SK-N-SH (cell line): ENCODE data around the gene HOMER2. TPM values are rescaled to one million over a fixed set of nuclear protein-coding genes. Genes with fewer than 3 reads are reported as not detected.

Source experiments
- CTCF ChIA-PET: fragments of 300-600, 350-600 bp; formaldehyde crosslinking; extraction: SDS; loops from one replicate; lab custom pipeline; 2021; lab: Yijun Ruan, JAX
- POLR2A ChIA-PET: fragments of 350-600 bp; sonication (Branson Sonifier 250); formaldehyde crosslinking; extraction: SDS; loops from one replicate; lab custom pipeline; 2020; ENCODE audit warnings: antibody characterized with exemption, inconsistent platforms; lab: Yijun Ruan, JAX
- DNase-seq: peaks from one replicate; pipeline ENCODE4 v3.0.0; 2012
- H2AFZ ChIP-seq: fragments of 200-600 bp; sonication (generic); 2 replicates; pipeline ENCODE4 v1.8.1; 2016; ENCODE audit warnings: antibody characterized with exemption, mild to moderate bottlenecking, low read depth
- H3F3A ChIP-seq: fragments of 200-600 bp; sonication (generic); replicated peaks from 2 replicates; pipeline ENCODE3; 2016; ENCODE audit warnings: antibody characterized with exemption, mild to moderate bottlenecking; ENCODE audit not compliant: insufficient read depth
- H3K27ac ChIP-seq, 2 experiments: fragments of 200-500 bp in 1 of 2; fragments of 200-600 bp in 1 of 2; sonication (Bioruptor generic) in 1 of 2; sonication (generic), shearing (Covaris generic) in 1 of 2; 2 replicates each; pipeline versions ENCODE4 v1.5.1 to v1.6.1; 2014 to 2016; ENCODE audit warnings: low read depth in 2 of 2, inconsistent platforms in 1 of 2, low read length in 1 of 2, mild to moderate bottlenecking in 1 of 2, mixed read lengths in 1 of 2
- H3K27me3 ChIP-seq: fragments of 200-600 bp; sonication (generic), shearing (Covaris generic); 2 replicates; pipeline ENCODE4 v1.6.1; 2016; ENCODE audit warnings: mixed run types; ENCODE audit not compliant: insufficient read depth
- H3K36me3 ChIP-seq, 2 experiments: fragments of 200-500 bp in 1 of 2; fragments of 200-600 bp in 1 of 2; sonication (Bioruptor generic) in 1 of 2; sonication (generic) in 1 of 2; replicated peaks in 1 of 2; 2 replicates each; pipeline versions ENCODE3 to v1.5.1; 2014 to 2016; ENCODE audit warnings: low read length in 1 of 2, mild to moderate bottlenecking in 1 of 2; ENCODE audit not compliant: insufficient read depth in 2 of 2, control insufficient read depth in 1 of 2
- H3K4me1 ChIP-seq, 2 experiments: fragments of 200-500 bp in 1 of 2; fragments of 200-600 bp in 1 of 2; sonication (Bioruptor generic) in 1 of 2; sonication (generic), shearing (Covaris generic) in 1 of 2; 2 replicates each; pipeline versions ENCODE4 v1.5.1 to v1.6.1; 2014 to 2016; ENCODE audit warnings: low read depth in 1 of 2, low read length in 1 of 2, mixed run types in 1 of 2; ENCODE audit not compliant: insufficient read depth in 2 of 2, control insufficient read depth in 1 of 2
- H3K4me2 ChIP-seq: fragments of 200-600 bp; sonication (generic), shearing (Covaris generic); 2 replicates; pipeline ENCODE4 v1.6.1; 2017; ENCODE audit warnings: mixed run types
- H3K4me3 ChIP-seq, 2 experiments: fragments of 200-500 bp in 1 of 2; fragments of 200-600 bp in 1 of 2; sonication (Bioruptor generic) in 1 of 2; sonication (generic), shearing (Covaris generic) in 1 of 2; 2 replicates each; pipeline versions ENCODE4 v1.5.1 to v1.8.1; 2014 to 2016; ENCODE audit warnings: low read depth in 2 of 2, inconsistent platforms in 1 of 2, low read length in 1 of 2, mild to moderate bottlenecking in 1 of 2, mixed read lengths in 1 of 2, moderate library complexity in 1 of 2
- H3K79me2 ChIP-seq: fragments of 200-600 bp; sonication (generic); 2 replicates; pipeline ENCODE4 v1.8.1; 2017; ENCODE audit warnings: mild to moderate bottlenecking; ENCODE audit not compliant: insufficient read depth
- H3K9ac ChIP-seq: fragments of 200-600 bp; sonication (generic); 2 replicates; pipeline ENCODE4 v1.6.1; 2017; ENCODE audit warnings: mixed run types
- H3K9me2 ChIP-seq: fragments of 200-600 bp; sonication (generic); 2 replicates; pipeline ENCODE4 v1.6.1; 2017; ENCODE audit warnings: mixed run types
- H3K9me3 ChIP-seq: fragments of 200-600 bp; sonication (generic); 2 replicates; pipeline ENCODE4 v1.6.1; 2017; ENCODE audit warnings: mixed run types, mild to moderate bottlenecking, moderate library complexity
- H4K20me1 ChIP-seq: fragments of 200-600 bp; sonication (generic); 2 replicates; pipeline ENCODE4 v1.6.1; 2017; ENCODE audit warnings: mild to moderate bottlenecking, mixed run types; ENCODE audit not compliant: insufficient read depth
- CTCF ChIP-seq: fragments of 200-600 bp; sonication (generic); IDR thresholded peaks from 2 replicates; pipeline ENCODE4 v1.6.1; 2017; ENCODE audit warnings: antibody characterized with exemption, mild to moderate bottlenecking, moderate library complexity
- ELF1 ChIP-seq: IDR thresholded peaks from 2 replicates; pipeline ENCODE4 v1.4.0; 2012
- EP300 ChIP-seq, 2 experiments: IDR thresholded peaks; 2 replicates each; pipeline versions ENCODE4 v1.4.0 to v1.6.1; 2012; ENCODE audit warnings: borderline replicate concordance in 1 of 2, low read depth in 1 of 2, low read length in 1 of 2
- EZH2phosphoT487 ChIP-seq: fragments of 200-600 bp; sonication (generic); IDR thresholded peaks from 2 replicates; pipeline ENCODE4 v1.6.1; 2017; ENCODE audit warnings: low read depth, mixed run types, mild to moderate bottlenecking, antibody characterized with exemption, moderate library complexity, borderline replicate concordance
- FOSL2 ChIP-seq: IDR thresholded peaks from 2 replicates; pipeline ENCODE4 v1.4.0; 2012; ENCODE audit warnings: low read depth, mild to moderate bottlenecking, moderate library complexity, borderline replicate concordance
- FOXJ3 ChIP-seq: sonication (generic); formaldehyde crosslinking; IDR thresholded peaks from 2 replicates; pipeline ENCODE4 v1.5.1; 2020; ENCODE audit warnings: mild to moderate bottlenecking, missing genetic modification reagents
- GATA2 ChIP-seq: sonication (generic); formaldehyde crosslinking; IDR thresholded peaks from 2 replicates; pipeline ENCODE4 v1.5.0; 2020; ENCODE audit warnings: mild to moderate bottlenecking, missing genetic modification reagents
- MXI1 ChIP-seq: IDR thresholded peaks from 2 replicates; pipeline ENCODE4 v1.6.1; 2012; ENCODE audit warnings: mild to moderate bottlenecking, low read depth, low read length, improper control_type of control experiment
- NRF1 ChIP-seq: IDR thresholded peaks from 2 replicates; pipeline ENCODE4 v1.6.1; 2012; ENCODE audit warnings: low read depth, mild to moderate bottlenecking, low read length
- RCOR1 ChIP-seq: fragments of 150-350 bp; IDR thresholded peaks from 2 replicates; pipeline ENCODE4 v1.6.1; 2017; ENCODE audit warnings: antibody characterized with exemption, low read length
- REST ChIP-seq: IDR thresholded peaks from 2 replicates; pipeline ENCODE4 v1.6.1; 2012; ENCODE audit warnings: mild to moderate bottlenecking, low read depth, low read length, moderate library complexity
- USF1 ChIP-seq: IDR thresholded peaks from 2 replicates; pipeline ENCODE4 v1.4.0; 2012; ENCODE audit warnings: low read depth, borderline replicate concordance
- ZBTB33 ChIP-seq: IDR thresholded peaks from 2 replicates; pipeline ENCODE4 v1.4.0; 2012; ENCODE audit warnings: low read depth, borderline replicate concordance
- WGBS: methylation state at CpG from one replicate; pipeline ENCODE4 v1.1.6; 2017; ENCODE audit warnings: low lambda C conversion rate; 5-methylcytosine and 5-hydroxymethylcytosine counted together
- polyA plus RNA-seq, 3 experiments: library from polyadenylated mRNA; depleted of rRNA; stranded (reverse); fragments of >200 nt; gene quantifications; 2 replicates each; pipeline ENCODE4 v1.2.3, GENCODE V29; 2012

Gene HOMER2
- polyA plus RNA-seq, 1 of the 3 experiments (the other 2 are of a cell fraction), result 7.3 TPM

GRCh38 chr15:82810061-82810889, 142.2 kb downstream of the HOMER2 start:
- TF ChIP-seq NRF1, result no peak
- TF ChIP-seq ELF1, result peak; percentile 18; the same call in 1 of the 2 replicates
- peak overlapping the region; percentile 52 for H2AFZ ChIP-seq
- CTCF ChIA-PET, result interaction anchor here (0.6 to 3.3 kb wide), 9 partner anchors 8 to 279 kb away, joined by 3 to 12 read pairs (median 4); partner anchors contain the start of gene C15orf40
- WGBS, result 1% methylated on average over 24 of the region's 81 CpGs
- H3K9me3 ChIP-seq, result no peaks in the 10 kb centered on the region
- peaks cover 44% of the 10 kb centered on the region for H3K79me2 ChIP-seq
- H3K27me3 ChIP-seq, result no peaks in the 10 kb centered on the region
- H3K4me3 ChIP-seq, result peak overlapping the region; percentile 88 to 92
- H4K20me1 ChIP-seq, result no peaks in the 10 kb centered on the region
- H3K36me3 ChIP-seq, result peaks cover 5 to 20% of the 10 kb centered on the region in 2 experiments
- H3K4me2 ChIP-seq, result peak overlapping the region; percentile 81
- peak overlapping the region; percentile 84 for H3K9ac ChIP-seq
- no peaks in the 10 kb centered on the region for H3K9me2 ChIP-seq
- POLR2A ChIA-PET, result interaction anchor here (0.8 to 1.2 kb wide), 2 partner anchors 60 to 270 kb away, joined by 3 read pairs; partner anchors contain the start of gene RPS17
- H3F3A ChIP-seq, result peaks cover 5% of the 10 kb centered on the region
- peak overlapping the region; percentile 87 to 90 for H3K27ac ChIP-seq
- DNase-seq, result peak; percentile 80
- H3K4me1 ChIP-seq, result peaks cover 7 to 9% of the 10 kb centered on the region in 2 experiments; a peak in 2 of 4 replicates

- peaks cover 41% of the 10 kb centered on the region for H3K79me2 ChIP-seq
- H3K27ac ChIP-seq, result peak within 1 kb of the TSS; percentile 87 to 90
- WGBS, result under 1% methylated on average over 17 of the region's 67 CpGs
- H3K36me3 ChIP-seq, result peaks cover 5 to 17% of the 10 kb centered on the region in 2 experiments
- H4K20me1 ChIP-seq, result no peaks in the 10 kb centered on the region
- POLR2A ChIA-PET, result interaction anchor here (0.8 kb wide), 1 partner anchor 59 kb away, joined by 3 read pairs; no protein-coding TSS in a partner anchor
- peak within 1 kb of the TSS; percentile 84 for H3K9ac ChIP-seq
- DNase-seq, result peak; percentile 95
- CTCF ChIA-PET, result interaction anchor here (0.6 to 3.3 kb wide), 7 partner anchors 9 to 201 kb away, joined by 3 to 12 read pairs (median 5); partner anchors contain the start of gene C15orf40
- peak within 1 kb of the TSS; percentile 88 to 92 for H3K4me3 ChIP-seq
- H3F3A ChIP-seq, result peaks cover 5% of the 10 kb centered on the region
- H3K4me1 ChIP-seq, result peaks cover 7 to 9% of the 10 kb centered on the region in 2 experiments; a peak in 2 of 4 replicates
- peak within 1 kb of the TSS; percentile 70 for H2AFZ ChIP-seq
- no peaks in the 10 kb centered on the region for H3K27me3 ChIP-seq
- no peaks in the 10 kb centered on the region for H3K9me3 ChIP-seq
- H3K9me2 ChIP-seq, result no peaks in the 10 kb centered on the region
- H3K4me2 ChIP-seq, result peak within 1 kb of the TSS; percentile 81
- no peak for TF ChIP-seq FOXJ3 (CRISPR knock-in tag)
- no peak for TF ChIP-seq ZBTB33
- TF ChIP-seq EP300 (IDR thresholded peaks at IDR 0.05; ENCODE audit: borderline replicate concordance in 1 of 2, low read depth in 1 of 2, low read length in 1 of 2), result no peak
- TF ChIP-seq RCOR1, result 0 out of 2 replicates have a peak, but pooled peaks have one; percentile 17
- TF ChIP-seq GATA2 (CRISPR knock-in tag), result no peak
- no peak for TF ChIP-seq REST
- no peak for TF ChIP-seq EZH2phosphoT487
- no peak for TF ChIP-seq FOSL2
- TF ChIP-seq USF1, result peak; percentile 51
- peak; percentile 28 for TF ChIP-seq CTCF
- TF ChIP-seq MXI1, result peak; percentile 76; the same call in 1 of the 2 replicates
Measured at GRCh38 chr15:82809308-82810060, 143.0 kb downstream of the HOMER2 start, which contains the start of gene WHAMM. TSS of gene WHAMM (plus strand) at chr15:82809628. CDS start at chr15:82809727, 99 bp downstream.
